SK-N-SH (cell line): ENCODE data around the gene ADAD1.

Source experiments
- NFIC ChIP-seq: IDR thresholded peaks from 2 replicates; pipeline ENCODE4 v1.4.0; 2012; ENCODE audit warnings: borderline replicate concordance
- TCF12 ChIP-seq: IDR thresholded peaks from 2 replicates; pipeline ENCODE4 v1.4.0; 2012
- TEAD4 ChIP-seq: IDR thresholded peaks from 2 replicates; pipeline ENCODE4 v1.4.0; 2012; ENCODE audit warnings: mild to moderate bottlenecking, borderline replicate concordance; ENCODE audit not compliant: insufficient read depth
- TF ChIP-seq, protein P1 (sequence below): fragments of 200-600 bp; sonication (generic); IDR thresholded peaks from 2 replicates; pipeline ENCODE4 v1.6.1; 2017; ENCODE audit warnings: antibody characterized with exemption, mild to moderate bottlenecking, moderate library complexity

DNA sequence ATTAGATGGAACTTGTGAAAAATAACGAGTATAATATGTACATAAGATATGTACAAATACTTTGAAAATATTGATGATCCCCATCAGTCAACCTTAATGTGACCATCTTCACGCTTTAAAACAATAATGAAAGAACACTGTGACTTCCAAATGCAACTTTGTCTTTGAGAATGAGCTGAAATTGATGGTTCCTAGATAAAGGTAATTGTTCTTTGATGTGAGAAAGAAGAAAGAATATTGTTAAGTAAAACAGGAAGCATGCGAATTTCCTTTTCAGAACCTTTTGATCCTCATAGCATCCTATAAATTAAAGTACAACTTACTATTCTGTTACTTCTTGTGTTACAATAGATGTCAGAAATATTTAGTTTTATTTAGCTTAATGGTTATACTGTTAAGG is 55.5 kb downstream of the ADAD1 start:
- TF ChIP-seq NFIC (no peak), TCF12 (no peak), TEAD4 (no peak)
- TF ChIP-seq, protein P1, sequence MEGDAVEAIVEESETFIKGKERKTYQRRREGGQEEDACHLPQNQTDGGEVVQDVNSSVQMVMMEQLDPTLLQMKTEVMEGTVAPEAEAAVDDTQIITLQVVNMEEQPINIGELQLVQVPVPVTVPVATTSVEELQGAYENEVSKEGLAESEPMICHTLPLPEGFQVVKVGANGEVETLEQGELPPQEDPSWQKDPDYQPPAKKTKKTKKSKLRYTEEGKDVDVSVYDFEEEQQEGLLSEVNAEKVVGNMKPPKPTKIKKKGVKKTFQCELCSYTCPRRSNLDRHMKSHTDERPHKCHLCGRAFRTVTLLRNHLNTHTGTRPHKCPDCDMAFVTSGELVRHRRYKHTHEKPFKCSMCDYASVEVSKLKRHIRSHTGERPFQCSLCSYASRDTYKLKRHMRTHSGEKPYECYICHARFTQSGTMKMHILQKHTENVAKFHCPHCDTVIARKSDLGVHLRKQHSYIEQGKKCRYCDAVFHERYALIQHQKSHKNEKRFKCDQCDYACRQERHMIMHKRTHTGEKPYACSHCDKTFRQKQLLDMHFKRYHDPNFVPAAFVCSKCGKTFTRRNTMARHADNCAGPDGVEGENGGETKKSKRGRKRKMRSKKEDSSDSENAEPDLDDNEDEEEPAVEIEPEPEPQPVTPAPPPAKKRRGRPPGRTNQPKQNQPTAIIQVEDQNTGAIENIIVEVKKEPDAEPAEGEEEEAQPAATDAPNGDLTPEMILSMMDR, result no peak
